Lung (tissue), 12 donors: ENCODE data around the gene TMEM62. TPM values are rescaled to one million over a fixed set of nuclear protein-coding genes. Genes with fewer than 3 reads are reported as not detected.
"Not testable (repeated sequence)": the region's sequence is repeated elsewhere in the genome, so short reads cannot be mapped to it uniquely, and the experiment has no call there.

Experiments
- ATAC-seq: fragments of 200-7000 bp; cut with Tn5 transposase; one replicate; pipeline ENCODE4 v1.9.1; 2020; ENCODE audit warnings: moderate number of reproducible peaks; ENCODE audit not compliant: insufficient read depth, low FRiP score
- DNase-seq, 3 donors: peaks; one replicate each; pipeline ENCODE4 v3.0.0-alpha.2; 2013 to 2017
- H3K27ac ChIP-seq, 2 donors: one replicate each; pipeline ENCODE4 v1.5.1; 2013; ENCODE audit warnings: mild to moderate bottlenecking in 2 of 2, moderate library complexity in 2 of 2, control low read depth in 1 of 2, inconsistent platforms in 1 of 2, low read depth in 1 of 2, low read length in 1 of 2
- H3K27me3 ChIP-seq, 3 donors: one replicate each; pipeline ENCODE4 v1.5.1; 2013; ENCODE audit warnings: low read length in 2 of 3; ENCODE audit not compliant: control insufficient read depth in 3 of 3, insufficient read depth in 3 of 3
- H3K36me3 ChIP-seq, 4 donors: one replicate each; pipeline ENCODE4 v1.5.1; 2013; ENCODE audit warnings: low read length in 4 of 4, mild to moderate bottlenecking in 1 of 4, moderate library complexity in 1 of 4; ENCODE audit not compliant: control insufficient read depth in 4 of 4, insufficient read depth in 4 of 4
- H3K4me1 ChIP-seq, 5 donors: one replicate each; pipeline ENCODE4 v1.5.1; 2013; ENCODE audit warnings: low read length in 5 of 5, mild to moderate bottlenecking in 2 of 5, moderate library complexity in 1 of 5; ENCODE audit not compliant: control insufficient read depth in 5 of 5, insufficient read depth in 5 of 5
- H3K4me3 ChIP-seq: one replicate; pipeline ENCODE4 v1.5.1; 2013; ENCODE audit warnings: mild to moderate bottlenecking, control low read depth, moderate library complexity
- H3K9ac ChIP-seq, 2 donors: one replicate each; pipeline ENCODE4 v1.5.1; 2013; ENCODE audit warnings: low read length in 2 of 2, control low read depth in 1 of 2; ENCODE audit not compliant: insufficient read depth in 1 of 2
- H3K9me3 ChIP-seq, 4 donors: one replicate each; pipeline ENCODE4 v1.5.1; 2013; ENCODE audit warnings: low read length in 3 of 4, mild to moderate bottlenecking in 1 of 4, moderate library complexity in 1 of 4; ENCODE audit not compliant: control insufficient read depth in 4 of 4, insufficient read depth in 3 of 4
- CTCF ChIP-seq: IDR thresholded peaks from 2 replicates; pipeline ENCODE4 v1.5.1; 2012; ENCODE audit warnings: mild to moderate bottlenecking; ENCODE audit errors: control extremely low read depth, extremely low read depth
- WGBS, 2 donors: extraction: QIAGEN DNeasy Blood & Tissue Kit; methylation state at CpG; one replicate each; pipeline ENCODE4 v1.1.7; 2013; 5-methylcytosine and 5-hydroxymethylcytosine counted together
- polyA plus RNA-seq, 2 donors: library from polyadenylated mRNA; stranded (reverse); fragments of 200-250 nt; gene quantifications; one replicate each; pipeline ENCODE4 v1.2.1, GENCODE V29; 2013
- total RNA-seq, 2 donors: library from RNA; depleted of rRNA in 1 of 2; stranded (reverse); fragments of >200 nt in 1 of 2; gene quantifications; one replicate each; pipeline ENCODE4 v1.2.1, GENCODE V29; 2014 to 2021
- donor health status: control.
- donor health status: control.
- donor health status: Bipolar disorder and iron deficiency.
- donor health status: healthy.
- donor health status: DM: yes; HTN: yes; CAD: no.

Gene TMEM62
- total and polyA plus RNA-seq, 4 donors, result 15.1 to 25.7 (median 21.6) TPM

- Histone ChIP-seq H3K27ac (no peak overlapping the region), H3K9me3 (no peaks in the 10 kb centered on the region), H3K9ac (no peak overlapping the region), H3K4me3 (no peak overlapping the region), H3K27me3 (no peaks in the 10 kb centered on the region), H3K4me1 (peaks cover 0 to 7% (median 0%) of the 10 kb centered on the region in 5 donors), H3K36me3 (peaks cover 0 to 15% (median 14%) of the 10 kb centered on the region in 4 donors)
- TF ChIP-seq CTCF, result no peak
- DNase-seq (no peak), ATAC-seq (no peak)
- WGBS, 2 donors, result 93 to 95% methylated on average over 10 of the region's 10 CpGs
Observed at GRCh38 chr15:43196760-43197548, 63.6 kb downstream of the TMEM62 start.

GRCh38 chr15:43197773-43198172 lies 64.4 kb downstream of the TMEM62 start:
- H3K36me3 ChIP-seq, result peaks cover 0 to 12% (median 7%) of the 10 kb centered on the region in 4 donors
- WGBS, 2 donors, result 82 to 86% methylated on average over 3 of the region's 3 CpGs
- ATAC-seq, result not testable (repeated sequence)

GRCh38 chr15:43198556-43198955 lies 65.2 kb downstream of the TMEM62 start:
- not testable (repeated sequence) for ATAC-seq, H3K4me1 ChIP-seq
- 96 to 99% methylated on average over 4 of the region's 4 CpGs for WGBS, 2 donors

More at GRCh38 chr15:43197773-43198172, 64.4 kb downstream of the TMEM62 start:
- not testable (repeated sequence) for H3K9ac ChIP-seq, H3K9me3 ChIP-seq, H3K4me1 ChIP-seq, H3K4me3 ChIP-seq, DNase-seq, H3K27me3 ChIP-seq, H3K27ac ChIP-seq

GRCh38 chr15:43198992-43199391 lies 65.6 kb downstream of the TMEM62 start:
- Histone ChIP-seq H3K9me3 (no peaks in the 10 kb centered on the region), H3K27me3 (no peaks in the 10 kb centered on the region), H3K9ac (no peak overlapping the region), H3K4me1 (peaks cover 0 to 7% (median 0%) of the 10 kb centered on the region in 5 donors), H3K36me3 (peaks cover 0 to 10% (median 6%) of the 10 kb centered on the region in 4 donors), H3K4me3 (no peak overlapping the region), H3K27ac (no peak overlapping the region)
- WGBS, 2 donors, result 95 to 97% methylated on average over 3 of the region's 3 CpGs
- ATAC-seq (no peak), DNase-seq (no peak)
- no peak for TF ChIP-seq CTCF

More at GRCh38 chr15:43198556-43198955, 65.2 kb downstream of the TMEM62 start:
- not testable (repeated sequence) for H3K36me3 ChIP-seq, H3K4me3 ChIP-seq, H3K9me3 ChIP-seq, H3K27ac ChIP-seq, H3K9ac ChIP-seq, H3K27me3 ChIP-seq, DNase-seq
